Peyer's patch (tissue), 4 donors: Measurements from ENCODE around the gene USF3. TPM values are rescaled to one million over a fixed set of nuclear protein-coding genes. Genes with fewer than 3 reads are reported as not detected.
A peak's percentile ranks its signal among the peaks of the same experiment; 100 is the strongest.

Source experiments
- DNase-seq, 3 donors: peaks; one replicate each; pipeline ENCODE4 v3.0.0-alpha.2; 2017 to 2019
- H3K27ac ChIP-seq, 4 donors: fragments of 200-600 bp; sonication (generic); one replicate each; pipeline ENCODE4 v1.5.1; 2016 to 2019
- H3K27me3 ChIP-seq, 2 donors: fragments of 200-600 bp; sonication (generic); one replicate each; pipeline ENCODE4 v1.5.1; 2019
- H3K36me3 ChIP-seq, 3 donors: fragments of 200-600 bp; sonication (generic); one replicate each; pipeline ENCODE4 v1.5.1; 2016 to 2019
- H3K4me1 ChIP-seq, 4 donors: fragments of 200-600 bp; sonication (generic); one replicate each; pipeline ENCODE4 v1.5.1; 2016 to 2019
- H3K4me3 ChIP-seq, 4 donors: fragments of 200-600 bp; sonication (generic); 1 replicate in 3 of 4; 2 replicates in 1 of 4; pipeline ENCODE4 v1.5.1; 2016 to 2019; ENCODE audit warnings: mild to moderate bottlenecking in 1 of 4
- H3K9me3 ChIP-seq, 4 donors: fragments of 200-600 bp; sonication (generic); one replicate each; pipeline ENCODE4 v1.5.1; 2016 to 2019; ENCODE audit warnings: mild to moderate bottlenecking in 1 of 4
- CTCF ChIP-seq, 6 experiments: fragments of 450-650 bp in 4 of 6; fragments of 200-600 bp in 2 of 6; sonication (generic) in 1 of 6; IDR thresholded peaks; one replicate each; pipeline ENCODE4 v1.5.1; 2017 to 2019; ENCODE audit warnings: antibody characterized with exemption in 6 of 6, mild to moderate bottlenecking in 3 of 6, moderate library complexity in 1 of 6
- POLR2A ChIP-seq, 2 donors: fragments of 450-650 bp; IDR thresholded peaks; one replicate each; pipeline ENCODE4 v1.5.1; 2017; ENCODE audit warnings: antibody characterized with exemption in 2 of 2, mild to moderate bottlenecking in 2 of 2, moderate library complexity in 2 of 2
- total RNA-seq, 4 donors: library from RNA; depleted of rRNA; stranded (reverse); fragments of >200 nt; gene quantifications; one replicate each; pipeline ENCODE4 v1.1.0, GENCODE V29; 2016

Gene USF3
- total RNA-seq, 4 donors from 2014 or later, result 20.6 to 42.2 (median 32.5) TPM

- Histone ChIP-seq H3K27ac (peak overlapping the region in 2 of 4 donors; percentile 56 to 66), H3K9me3 (no peaks in the 10 kb centered on the region)
Measured at GRCh38 chr3:113625834-113626233, 70.6 kb downstream of the USF3 start.

DNA sequence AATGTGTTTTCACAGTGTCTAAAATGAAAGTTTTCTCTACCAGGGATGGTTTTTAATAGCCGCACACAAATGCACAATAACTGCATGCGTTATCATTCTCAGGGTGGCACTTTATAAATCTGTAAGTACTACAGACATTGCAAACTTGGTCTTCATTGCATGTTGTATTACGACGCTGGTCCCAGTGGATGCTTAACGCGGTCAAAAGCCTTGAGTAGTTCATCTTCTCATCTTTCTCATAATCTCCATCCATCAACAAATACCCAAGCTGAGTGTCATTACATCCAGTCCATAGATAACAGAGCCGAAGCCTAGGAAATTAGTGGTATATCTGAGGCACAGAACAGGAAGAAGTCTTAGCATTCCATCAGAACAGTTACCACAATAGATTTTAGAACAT lies 72.6 kb downstream of the USF3 start:
- Histone ChIP-seq H3K27ac (no peak overlapping the region), H3K9me3 (no peaks in the 10 kb centered on the region), H3K4me1 (no peaks in the 10 kb centered on the region), H3K36me3 (peaks cover 0 to 24% (median 0%) of the 10 kb centered on the region in 3 donors), H3K27me3 (no peaks in the 10 kb centered on the region), H3K4me3 (no peak overlapping the region)
- TF ChIP-seq POLR2A (IDR thresholded peaks at IDR 0.05) (no peak), CTCF (IDR thresholded peaks at IDR 0.05) (no peak)
- no peak for DNase-seq

More at GRCh38 chr3:113625834-113626233, 70.6 kb downstream of the USF3 start:
- Histone ChIP-seq H3K27me3 (no peaks in the 10 kb centered on the region), H3K36me3 (peaks cover 0 to 18% (median 0%) of the 10 kb centered on the region in 3 donors), H3K4me1 (no peaks in the 10 kb centered on the region), H3K4me3 (peak overlapping the region in 2 of 4 donors; percentile 6 to 12)
- DNase-seq, result no peak
- TF ChIP-seq CTCF (IDR thresholded peaks at IDR 0.05) (no peak), POLR2A (IDR thresholded peaks at IDR 0.05) (no peak)

- Histone ChIP-seq H3K27ac (no peak overlapping the region), H3K4me3 (no peak overlapping the region), H3K9me3 (no peaks in the 10 kb centered on the region), H3K27me3 (no peaks in the 10 kb centered on the region), H3K4me1 (no peaks in the 10 kb centered on the region), H3K36me3 (peaks cover 0 to 19% (median 0%) of the 10 kb centered on the region in 3 donors)
- TF ChIP-seq POLR2A (IDR thresholded peaks at IDR 0.05) (no peak), CTCF (IDR thresholded peaks at IDR 0.05) (no peak)
- DNase-seq, result no peak
Measured at GRCh38 chr3:113623324-113623723, 73.1 kb downstream of the USF3 start.

DNA sequence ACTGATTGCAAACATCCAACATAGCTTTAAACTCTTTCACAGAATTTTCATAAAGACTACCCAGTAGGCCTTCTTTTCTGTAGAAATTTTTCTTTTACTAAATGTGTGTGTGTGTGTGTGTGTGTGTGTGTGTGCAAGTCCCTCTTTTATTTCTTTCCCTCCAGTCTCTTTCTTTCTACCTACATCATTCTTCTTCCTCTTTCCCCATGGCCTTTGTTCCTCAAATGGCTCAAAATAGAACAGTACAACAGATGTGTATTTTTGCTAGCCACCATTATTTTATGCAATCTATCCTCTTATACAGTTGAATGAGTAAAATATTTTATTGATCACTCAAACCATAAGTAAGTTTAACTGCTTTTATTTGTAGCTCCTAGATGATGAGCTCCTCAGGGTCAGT lies 76.4 kb downstream of the USF3 start:
- H3K27me3 ChIP-seq, result no peaks in the 10 kb centered on the region
- TF ChIP-seq CTCF (IDR thresholded peaks at IDR 0.05), result no peak
- TF ChIP-seq POLR2A (IDR thresholded peaks at IDR 0.05), result no peak

DNA sequence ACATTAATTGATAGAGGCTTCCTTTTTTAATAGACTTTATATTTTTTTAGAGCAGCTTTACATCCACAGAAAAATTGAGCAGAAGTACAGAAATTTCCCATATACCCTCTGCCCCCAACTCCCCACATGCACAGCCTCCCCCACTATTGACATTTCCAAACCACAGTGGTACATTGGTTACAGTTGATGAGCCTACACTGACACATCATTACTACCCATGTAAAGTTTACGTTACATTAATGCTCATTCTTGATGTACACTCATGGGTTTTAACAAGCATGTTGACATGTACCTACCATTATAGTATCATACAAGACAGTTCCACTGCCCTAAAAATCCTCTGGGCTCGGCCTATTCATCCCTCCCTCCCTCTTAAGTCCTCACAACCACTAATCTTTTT lies 78.7 kb downstream of the USF3 start:
- no peak for TF ChIP-seq CTCF (IDR thresholded peaks at IDR 0.05)
- TF ChIP-seq POLR2A (IDR thresholded peaks at IDR 0.05), result no peak
- no peak for DNase-seq
- H3K36me3 ChIP-seq, result peaks cover 0 to 12% (median 0%) of the 10 kb centered on the region in 3 donors

More for the DNA sequence above, 76.4 kb downstream of the USF3 start:
- H3K4me3 ChIP-seq, result no peak overlapping the region
- H3K36me3 ChIP-seq, result peaks cover 0 to 15% (median 0%) of the 10 kb centered on the region in 3 donors
- no peaks in the 10 kb centered on the region for H3K4me1 ChIP-seq
- H3K27ac ChIP-seq, result no peak overlapping the region
- H3K9me3 ChIP-seq, result no peaks in the 10 kb centered on the region
- no peak for DNase-seq

GRCh38 chr3:113615976-113616375 lies 80.5 kb downstream of the USF3 start:
- H3K27ac ChIP-seq, result no peak overlapping the region
- H3K9me3 ChIP-seq, result no peaks in the 10 kb centered on the region
- DNase-seq, result no peak
- H3K4me3 ChIP-seq, result no peak overlapping the region
- no peaks in the 10 kb centered on the region for H3K27me3 ChIP-seq
- no peak for TF ChIP-seq POLR2A (IDR thresholded peaks at IDR 0.05)
- no peak for TF ChIP-seq CTCF (IDR thresholded peaks at IDR 0.05)
- peaks cover 0 to 18% (median 0%) of the 10 kb centered on the region in 3 donors for H3K36me3 ChIP-seq
- H3K4me1 ChIP-seq, result no peaks in the 10 kb centered on the region

More for the DNA sequence above, 78.7 kb downstream of the USF3 start:
- Histone ChIP-seq H3K9me3 (no peaks in the 10 kb centered on the region), H3K4me1 (no peaks in the 10 kb centered on the region), H3K27me3 (no peaks in the 10 kb centered on the region), H3K27ac (no peak overlapping the region), H3K4me3 (no peak overlapping the region)
